ENCODE results near the gene SPINK1. TPM values are rescaled to one million over a fixed set of nuclear protein-coding genes. Genes with fewer than 3 reads are reported as not detected.

SPINK1 gene
- total and polyA plus RNA-seq, 5 donors from 2014 or later: not detected

DNA sequence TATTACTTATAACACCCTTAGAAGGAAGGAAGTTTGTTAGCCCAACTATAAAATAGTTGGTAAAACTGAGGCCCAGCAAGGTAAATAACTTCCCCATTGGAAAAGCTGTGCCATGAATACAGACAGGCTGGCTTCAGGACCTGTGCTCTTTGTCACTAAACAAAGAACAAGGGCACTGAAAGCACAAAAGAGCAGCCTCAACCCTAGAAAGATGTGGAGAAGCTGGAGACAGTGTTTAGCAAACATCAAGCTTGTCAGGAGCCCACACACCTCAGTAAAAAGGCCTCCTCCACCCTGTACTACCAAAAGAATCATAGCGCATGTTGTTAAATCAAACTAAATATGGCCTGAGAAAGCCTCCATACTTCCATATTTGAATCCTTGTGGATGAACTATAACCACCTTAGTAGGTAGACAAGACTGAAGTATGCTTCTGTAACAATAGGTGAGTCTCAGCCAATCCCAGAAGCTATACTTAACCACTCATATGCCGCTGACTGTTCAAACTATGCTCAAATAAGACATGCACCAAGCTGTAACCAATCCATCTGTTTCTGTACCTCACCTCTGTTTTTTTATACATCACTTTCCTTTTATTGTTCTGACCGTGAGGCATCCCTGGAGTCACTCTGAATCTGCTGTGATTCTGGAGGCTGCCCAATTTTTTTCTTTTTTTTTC, 28.6 kb upstream of the SPINK1 start:
- H3K4me3 Mint-ChIP-seq: no peak overlapping the region
- H3K36me3 ChIP-seq (ENCODE audit: control insufficient read depth, insufficient read depth, low read length): no peaks in the 10 kb centered on the region
- H3K4me1 Mint-ChIP-seq: peaks cover 0 to 5% (median 0%) of the 10 kb centered on the region in 4 donors
- no peaks in the 10 kb centered on the region for H3K4me1 ChIP-seq (ENCODE audit: control insufficient read depth, insufficient read depth, low read length, poor library complexity, severe bottlenecking)
- H3K27ac ChIP-seq (ENCODE audit: insufficient read depth, low read length, poor library complexity, severe bottlenecking): no peak overlapping the region
- no peak for ATAC-seq (ENCODE audit: low read depth in 2 of 2)
- no peaks in the 10 kb centered on the region for H3K36me3 Mint-ChIP-seq
- no peak overlapping the region for H3K4me3 ChIP-seq (ENCODE audit: low read depth, low read length)
- no peaks in the 10 kb centered on the region for H3K9me3 ChIP-seq (ENCODE audit: control insufficient read depth in 2 of 2, low read length in 2 of 2)
- peaks cover 4% of the 10 kb centered on the region for H3K27me3 ChIP-seq (ENCODE audit: control insufficient read depth, insufficient read depth, low read length)
- no peak overlapping the region for H3K27ac Mint-ChIP-seq
- DNase-seq: no peak
- H3K9me3 Mint-ChIP-seq: peaks cover 0 to 4% (median 0%) of the 10 kb centered on the region in 7 donors
- peaks cover 8% of the 10 kb centered on the region for H3K27me3 Mint-ChIP-seq

DNA sequence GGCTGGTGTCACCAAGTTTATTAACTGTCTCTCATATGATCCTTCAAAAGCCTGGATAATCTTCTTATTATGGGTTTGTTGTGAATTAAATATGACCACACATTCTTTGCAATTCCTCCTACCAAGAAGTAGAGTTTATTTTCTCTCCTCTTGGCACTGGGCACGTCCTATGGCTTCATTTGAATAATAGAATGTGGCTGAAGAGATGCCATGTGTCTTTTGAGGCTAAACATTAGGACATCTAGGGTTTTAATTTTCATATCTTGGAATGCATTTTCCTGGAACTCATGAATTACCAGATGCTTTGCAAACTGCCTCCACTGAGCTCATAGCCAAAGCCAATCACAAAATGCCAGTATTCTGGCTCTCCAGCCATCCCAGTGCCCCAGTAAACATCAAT, 27.1 kb upstream of the SPINK1 start:
- no peaks in the 10 kb centered on the region for H3K9me3 ChIP-seq (ENCODE audit: control insufficient read depth in 2 of 2, low read length in 2 of 2)
- H3K4me3 ChIP-seq (ENCODE audit: low read depth, low read length): no peak overlapping the region
- H3K27ac ChIP-seq (ENCODE audit: insufficient read depth, low read length, poor library complexity, severe bottlenecking): no peak overlapping the region
- H3K27ac Mint-ChIP-seq: no peak overlapping the region
- peaks cover 8% of the 10 kb centered on the region for H3K27me3 Mint-ChIP-seq
- no peaks in the 10 kb centered on the region for H3K4me1 ChIP-seq (ENCODE audit: control insufficient read depth, insufficient read depth, low read length, poor library complexity, severe bottlenecking)
- ATAC-seq (ENCODE audit: low read depth in 2 of 2) (no peak), DNase-seq (no peak)
- peaks cover 0 to 5% (median 0%) of the 10 kb centered on the region in 4 donors for H3K4me1 Mint-ChIP-seq
- peaks cover 4% of the 10 kb centered on the region for H3K27me3 ChIP-seq (ENCODE audit: control insufficient read depth, insufficient read depth, low read length)
- H3K36me3 ChIP-seq (ENCODE audit: control insufficient read depth, insufficient read depth, low read length): no peaks in the 10 kb centered on the region
- no peak overlapping the region for H3K4me3 Mint-ChIP-seq
- no peaks in the 10 kb centered on the region for H3K36me3 Mint-ChIP-seq
- H3K9me3 Mint-ChIP-seq: peaks cover 0 to 2% (median 0%) of the 10 kb centered on the region in 7 donors

DNA sequence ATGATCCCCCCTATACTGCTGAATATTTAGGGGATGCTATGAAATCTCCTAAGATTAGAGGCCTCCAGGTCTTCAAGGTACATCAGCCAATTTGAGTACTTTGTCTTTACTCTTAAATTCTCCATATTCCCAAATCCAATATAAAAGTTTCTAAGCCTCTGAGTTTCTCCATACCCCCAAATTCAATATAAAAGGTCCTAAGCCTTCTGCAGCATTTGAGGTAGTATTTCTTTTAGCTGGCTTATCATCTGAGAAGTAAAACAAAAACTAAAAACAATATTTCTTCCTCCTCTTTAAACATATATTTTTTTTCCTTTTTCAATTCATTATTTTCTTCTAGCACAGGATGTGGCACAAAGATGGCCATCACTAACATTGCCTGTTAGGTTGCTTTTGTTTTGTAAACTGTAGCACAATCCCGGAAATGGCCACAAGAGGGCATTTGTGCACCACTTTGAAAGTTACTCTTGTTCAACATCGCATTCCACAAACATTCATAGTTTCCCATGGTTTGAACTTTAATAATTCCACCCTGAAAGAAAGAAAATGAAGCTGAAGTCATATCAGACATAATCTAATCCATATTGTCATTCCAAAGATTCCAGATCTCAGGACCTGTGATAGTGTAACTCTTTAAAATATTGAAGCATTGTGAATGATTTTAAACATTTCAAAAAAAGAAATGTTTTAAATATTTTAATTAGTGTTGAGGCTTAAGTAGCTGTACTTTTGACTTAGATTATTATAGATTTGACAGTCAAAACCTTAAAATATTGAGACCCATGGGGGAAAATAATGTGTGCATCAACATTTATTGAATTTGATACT, 26.0 kb upstream of the SPINK1 start:
- no peaks in the 10 kb centered on the region for H3K36me3 ChIP-seq (ENCODE audit: control insufficient read depth, insufficient read depth, low read length)
- Mint-ChIP-seq H3K4me1 (peaks cover 0 to 5% (median 0%) of the 10 kb centered on the region in 4 donors), H3K4me3 (no peak overlapping the region), H3K36me3 (no peaks in the 10 kb centered on the region), H3K27ac (no peak overlapping the region), H3K9me3 (peaks cover 0 to 2% (median 0%) of the 10 kb centered on the region in 7 donors), H3K27me3 (peaks cover 8% of the 10 kb centered on the region)
- no peak overlapping the region for H3K27ac ChIP-seq (ENCODE audit: insufficient read depth, low read length, poor library complexity, severe bottlenecking)
- no peak overlapping the region for H3K4me3 ChIP-seq (ENCODE audit: low read depth, low read length)
- H3K27me3 ChIP-seq (ENCODE audit: control insufficient read depth, insufficient read depth, low read length): peaks cover 6% of the 10 kb centered on the region
- peak in 1 of 2 donors; percentile 37 for ATAC-seq (ENCODE audit: low read depth in 2 of 2)
- H3K4me1 ChIP-seq (ENCODE audit: control insufficient read depth, insufficient read depth, low read length, poor library complexity, severe bottlenecking): no peaks in the 10 kb centered on the region
- no peaks in the 10 kb centered on the region for H3K9me3 ChIP-seq (ENCODE audit: control insufficient read depth in 2 of 2, low read length in 2 of 2)
- peak; percentile 2 to 51 (median 9) for DNase-seq

DNA sequence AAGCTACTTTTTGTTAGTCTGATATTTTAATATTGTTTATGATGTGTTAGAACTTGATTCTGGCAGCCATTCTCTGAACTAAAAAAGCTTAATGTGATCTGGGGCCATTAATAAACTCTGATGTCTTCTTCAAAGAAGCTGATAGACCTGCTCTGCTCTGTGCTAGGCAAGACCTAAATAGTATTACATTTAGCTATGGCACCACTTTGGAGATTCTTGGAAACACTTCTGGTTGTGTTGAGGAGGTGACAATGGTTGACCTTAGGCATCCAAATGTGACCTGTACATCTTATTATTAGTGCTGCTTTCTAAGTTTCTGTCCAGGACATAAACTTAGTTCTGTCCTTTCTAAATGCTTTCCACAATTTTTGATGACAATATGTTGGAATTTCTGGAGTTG, 25.3 kb upstream of the SPINK1 start:
- H3K4me3 Mint-ChIP-seq: no peak overlapping the region
- Histone ChIP-seq H3K9me3 (ENCODE audit: control insufficient read depth in 2 of 2, low read length in 2 of 2) (no peaks in the 10 kb centered on the region), H3K27ac (ENCODE audit: insufficient read depth, low read length, poor library complexity, severe bottlenecking) (no peak overlapping the region), H3K4me1 (ENCODE audit: control insufficient read depth, insufficient read depth, low read length, poor library complexity, severe bottlenecking) (no peaks in the 10 kb centered on the region), H3K36me3 (ENCODE audit: control insufficient read depth, insufficient read depth, low read length) (no peaks in the 10 kb centered on the region), H3K4me3 (ENCODE audit: low read depth, low read length) (no peak overlapping the region), H3K27me3 (ENCODE audit: control insufficient read depth, insufficient read depth, low read length) (peaks cover 6% of the 10 kb centered on the region)
- H3K36me3 Mint-ChIP-seq: no peaks in the 10 kb centered on the region
- H3K27ac Mint-ChIP-seq: no peak overlapping the region
- peaks cover 8% of the 10 kb centered on the region for H3K27me3 Mint-ChIP-seq
- H3K4me1 Mint-ChIP-seq: peaks cover 0 to 5% (median 0%) of the 10 kb centered on the region in 4 donors
- peaks cover 0 to 2% (median 0%) of the 10 kb centered on the region in 7 donors for H3K9me3 Mint-ChIP-seq
- DNase-seq (no peak), ATAC-seq (ENCODE audit: low read depth in 2 of 2) (no peak)

DNA sequence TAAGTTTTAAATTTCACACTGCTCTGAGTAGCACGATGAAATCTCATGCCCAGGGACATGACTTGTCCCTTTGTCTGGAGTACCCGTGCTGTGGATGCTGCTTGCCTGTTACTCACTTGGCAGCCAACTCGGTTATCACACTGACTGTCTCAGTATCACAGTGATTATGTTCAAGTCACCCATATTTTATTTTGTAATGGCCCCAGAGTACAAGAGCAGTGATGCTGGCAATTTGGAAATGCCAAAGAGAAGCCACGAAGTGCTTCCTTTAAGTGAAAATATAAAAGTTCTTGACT, 24.3 kb upstream of the SPINK1 start:
- peaks cover 6% of the 10 kb centered on the region for H3K27me3 ChIP-seq (ENCODE audit: control insufficient read depth, insufficient read depth, low read length)
- Mint-ChIP-seq H3K4me3 (no peak overlapping the region), H3K9me3 (peaks cover 0 to 2% (median 0%) of the 10 kb centered on the region in 7 donors), H3K36me3 (no peaks in the 10 kb centered on the region), H3K27ac (no peak overlapping the region), H3K27me3 (peaks cover 8% of the 10 kb centered on the region), H3K4me1 (peaks cover 0 to 5% (median 0%) of the 10 kb centered on the region in 4 donors)
- no peak overlapping the region for H3K4me3 ChIP-seq (ENCODE audit: low read depth, low read length)
- no peaks in the 10 kb centered on the region for H3K9me3 ChIP-seq (ENCODE audit: control insufficient read depth in 2 of 2, low read length in 2 of 2)
- H3K27ac ChIP-seq (ENCODE audit: insufficient read depth, low read length, poor library complexity, severe bottlenecking): no peak overlapping the region
- no peaks in the 10 kb centered on the region for H3K36me3 ChIP-seq (ENCODE audit: control insufficient read depth, insufficient read depth, low read length)
- ATAC-seq (ENCODE audit: low read depth in 2 of 2) (no peak), DNase-seq (no peak)
- H3K4me1 ChIP-seq (ENCODE audit: control insufficient read depth, insufficient read depth, low read length, poor library complexity, severe bottlenecking): no peaks in the 10 kb centered on the region

DNA sequence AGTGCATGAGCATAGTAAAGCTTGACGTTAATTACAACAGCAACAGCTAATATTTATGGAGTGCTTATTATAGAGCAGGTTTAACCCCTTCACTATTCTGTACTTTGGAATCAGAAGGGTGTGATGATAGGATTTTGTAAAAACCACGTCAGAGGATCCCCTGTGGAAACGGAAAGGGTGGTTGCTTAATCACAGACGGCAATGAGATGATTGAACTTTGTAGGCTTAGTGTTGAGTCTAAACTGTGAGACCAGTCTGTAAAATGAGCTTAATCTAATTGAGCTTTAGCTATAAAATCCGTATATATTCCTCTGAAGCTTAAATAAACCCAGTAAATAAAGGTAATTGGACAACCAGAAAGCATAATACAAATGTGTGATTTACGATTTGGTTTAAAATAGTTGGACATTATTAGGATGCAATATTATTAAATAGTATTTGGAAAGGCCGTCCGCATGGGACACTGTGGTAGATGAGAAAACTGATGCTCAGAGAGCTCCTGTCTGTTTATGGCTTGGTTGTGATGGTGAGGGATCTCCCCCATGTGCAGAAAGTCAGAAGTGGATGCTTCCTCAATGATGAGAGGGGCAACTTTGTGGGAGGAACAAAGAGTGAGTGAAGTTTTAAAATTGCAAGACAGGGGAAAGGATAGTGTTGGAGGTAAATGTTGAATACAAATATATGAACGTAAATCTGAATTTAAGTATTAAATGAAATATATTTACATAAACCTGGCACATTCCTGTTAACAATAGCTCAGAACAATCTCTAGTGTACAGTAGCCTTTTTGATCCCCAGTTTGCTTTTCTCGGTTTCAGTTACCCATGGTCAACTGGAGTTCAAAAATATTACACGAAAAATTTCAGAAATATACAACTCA, 23.7 kb upstream of the SPINK1 start:
- H3K36me3 Mint-ChIP-seq: no peaks in the 10 kb centered on the region
- no peak for ATAC-seq (ENCODE audit: low read depth in 2 of 2)
- H3K4me3 Mint-ChIP-seq: no peak overlapping the region
- Histone ChIP-seq H3K9me3 (ENCODE audit: control insufficient read depth in 2 of 2, low read length in 2 of 2) (no peaks in the 10 kb centered on the region), H3K36me3 (ENCODE audit: control insufficient read depth, insufficient read depth, low read length) (no peaks in the 10 kb centered on the region), H3K4me1 (ENCODE audit: control insufficient read depth, insufficient read depth, low read length, poor library complexity, severe bottlenecking) (no peaks in the 10 kb centered on the region), H3K27ac (ENCODE audit: insufficient read depth, low read length, poor library complexity, severe bottlenecking) (no peak overlapping the region), H3K27me3 (ENCODE audit: control insufficient read depth, insufficient read depth, low read length) (peaks cover 6% of the 10 kb centered on the region), H3K4me3 (ENCODE audit: low read depth, low read length) (no peak overlapping the region)
- no peak for DNase-seq
- H3K9me3 Mint-ChIP-seq: peaks cover 0 to 2% (median 0%) of the 10 kb centered on the region in 7 donors
- peaks cover 8% of the 10 kb centered on the region for H3K27me3 Mint-ChIP-seq
- H3K4me1 Mint-ChIP-seq: peaks cover 0 to 5% (median 0%) of the 10 kb centered on the region in 4 donors
- no peak overlapping the region for H3K27ac Mint-ChIP-seq

DNA sequence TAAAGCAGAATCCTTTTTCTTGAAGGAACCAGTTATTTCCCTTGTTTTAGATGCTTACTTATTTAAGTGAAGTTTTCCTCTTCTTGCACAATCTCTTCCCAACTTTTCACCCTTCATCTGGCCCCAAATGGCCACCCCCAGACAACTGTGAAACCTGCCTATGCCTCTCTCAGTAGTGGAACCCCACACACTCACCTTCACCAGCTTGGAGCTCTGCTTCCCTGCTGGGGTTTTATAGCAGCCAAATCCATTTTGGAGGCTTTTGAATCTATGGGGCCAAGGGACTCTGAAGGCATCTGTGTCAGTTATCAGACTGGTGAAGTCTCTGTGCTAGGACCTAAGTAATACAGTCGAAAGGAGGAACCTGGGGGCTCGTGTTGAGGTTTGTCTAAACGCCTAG, 22.9 kb upstream of the SPINK1 start:
- Histone ChIP-seq H3K9me3 (ENCODE audit: control insufficient read depth in 2 of 2, low read length in 2 of 2) (no peaks in the 10 kb centered on the region), H3K27me3 (ENCODE audit: control insufficient read depth, insufficient read depth, low read length) (peaks cover 6% of the 10 kb centered on the region), H3K4me3 (ENCODE audit: low read depth, low read length) (no peak overlapping the region), H3K36me3 (ENCODE audit: control insufficient read depth, insufficient read depth, low read length) (no peaks in the 10 kb centered on the region), H3K27ac (ENCODE audit: insufficient read depth, low read length, poor library complexity, severe bottlenecking) (no peak overlapping the region), H3K4me1 (ENCODE audit: control insufficient read depth, insufficient read depth, low read length, poor library complexity, severe bottlenecking) (no peaks in the 10 kb centered on the region)
- no peak for DNase-seq
- Mint-ChIP-seq H3K27ac (no peak overlapping the region), H3K27me3 (peaks cover 8% of the 10 kb centered on the region), H3K4me1 (peaks cover 0 to 5% (median 0%) of the 10 kb centered on the region in 4 donors), H3K4me3 (no peak overlapping the region), H3K9me3 (peaks cover 0 to 2% (median 0%) of the 10 kb centered on the region in 7 donors), H3K36me3 (no peaks in the 10 kb centered on the region)
- ATAC-seq (ENCODE audit: low read depth in 2 of 2): no peak
